ENCODE data around the gene P3R3URF. TPM values are rescaled to one million over a fixed set of nuclear protein-coding genes. Genes with fewer than 3 reads are reported as not detected.

Gene P3R3URF
- total and polyA plus RNA-seq, 2 donors (not counting 3 experiments of a cell fraction or from before 2014, with no cell fraction given): not detected

DNA sequence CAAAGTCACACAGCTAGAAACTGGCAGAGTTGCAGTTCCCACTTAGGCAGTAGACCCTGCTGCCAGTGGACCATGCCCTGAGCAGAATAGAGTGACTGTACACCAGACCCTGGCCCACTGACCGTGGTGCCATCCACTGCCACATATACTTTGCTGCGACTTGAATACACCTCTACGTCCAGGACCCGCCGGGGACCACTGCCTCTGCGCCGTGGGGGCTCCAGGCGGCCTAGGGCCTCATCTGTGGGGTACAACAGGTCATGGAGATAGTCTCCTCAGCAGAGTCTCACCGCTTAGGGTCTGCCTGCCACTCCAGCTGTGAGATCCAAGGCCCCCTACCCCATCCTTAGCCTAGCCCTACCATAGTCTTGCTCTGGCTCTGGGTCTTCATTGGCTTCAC is 20.3 kb upstream of the P3R3URF start:
- no peaks in the 10 kb centered on the region for H3K27me3 ChIP-seq (ENCODE audit: control insufficient read depth in 2 of 2, insufficient read depth in 2 of 2, low read length in 2 of 2)
- peaks cover 0 to 14% of the 10 kb centered on the region in 2 experiments for H3K36me3 ChIP-seq (ENCODE audit: control insufficient read depth in 2 of 2, extremely low read depth in 1 of 2, insufficient read depth in 2 of 2, low read length in 2 of 2)
- FAIRE-seq: no peak
- dilution Hi-C loops (cut with MboI; ENCODE audit: extremely low pct_ligation_motif_present, low sequenced_read_pairs): loop anchor here (25.0 kb wide), 1 partner anchor 159 kb away; no protein-coding TSS in a partner anchor
- H3K4me2 ChIP-seq (ENCODE audit: insufficient read depth, low read length): no peak overlapping the region
- H3K79me2 ChIP-seq (ENCODE audit: control insufficient read depth, insufficient read depth, low read length): no peaks in the 10 kb centered on the region
- DNase-seq (ENCODE audit: low read depth, low spot score): no peak
- BruUV-seq (replicated peaks): no TSS peak
- CTCF ChIA-PET: interaction anchor here (6.4 kb wide), 1 partner anchor 28 kb away, joined by 35 read pairs; no protein-coding TSS in a partner anchor
- H3K9me1 ChIP-seq (replicated peaks; ENCODE audit: control insufficient read depth, extremely low read depth, insufficient read depth, low read length): no peaks in the 10 kb centered on the region
- no peaks in the 10 kb centered on the region for H3K9me3 ChIP-seq (replicated peaks; ENCODE audit: control insufficient read depth, insufficient read depth, low read length)
- TF ChIP-seq, protein P1, sequence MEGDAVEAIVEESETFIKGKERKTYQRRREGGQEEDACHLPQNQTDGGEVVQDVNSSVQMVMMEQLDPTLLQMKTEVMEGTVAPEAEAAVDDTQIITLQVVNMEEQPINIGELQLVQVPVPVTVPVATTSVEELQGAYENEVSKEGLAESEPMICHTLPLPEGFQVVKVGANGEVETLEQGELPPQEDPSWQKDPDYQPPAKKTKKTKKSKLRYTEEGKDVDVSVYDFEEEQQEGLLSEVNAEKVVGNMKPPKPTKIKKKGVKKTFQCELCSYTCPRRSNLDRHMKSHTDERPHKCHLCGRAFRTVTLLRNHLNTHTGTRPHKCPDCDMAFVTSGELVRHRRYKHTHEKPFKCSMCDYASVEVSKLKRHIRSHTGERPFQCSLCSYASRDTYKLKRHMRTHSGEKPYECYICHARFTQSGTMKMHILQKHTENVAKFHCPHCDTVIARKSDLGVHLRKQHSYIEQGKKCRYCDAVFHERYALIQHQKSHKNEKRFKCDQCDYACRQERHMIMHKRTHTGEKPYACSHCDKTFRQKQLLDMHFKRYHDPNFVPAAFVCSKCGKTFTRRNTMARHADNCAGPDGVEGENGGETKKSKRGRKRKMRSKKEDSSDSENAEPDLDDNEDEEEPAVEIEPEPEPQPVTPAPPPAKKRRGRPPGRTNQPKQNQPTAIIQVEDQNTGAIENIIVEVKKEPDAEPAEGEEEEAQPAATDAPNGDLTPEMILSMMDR (IDR thresholded peaks at IDR 0.05; ENCODE audit: extremely low read depth in 1 of 2, insufficient read depth in 1 of 2, low read depth in 1 of 2, low read length in 2 of 2): no peak
- TF ChIP-seq POLR2A (IDR thresholded peaks at IDR 0.05; ENCODE audit: low read depth, low read length) (no peak), POLR2AphosphoS5 (IDR thresholded peaks at IDR 0.05; ENCODE audit: insufficient read depth, low read depth, low read length) (no peak), MYC (IDR thresholded peaks at IDR 0.05; ENCODE audit: low read depth, low read length) (no peak)
- intact Hi-C loops (cut with micrococcal nuclease): no loop called here
- H3K9ac ChIP-seq (replicated peaks; ENCODE audit: extremely low read depth, insufficient read depth, low read length): no peak overlapping the region
- POLR2A ChIA-PET: no interaction called here
- H4K20me1 ChIP-seq (replicated peaks; ENCODE audit: control insufficient read depth, extremely low read depth, insufficient read depth, low read length): no peaks in the 10 kb centered on the region
- H3K4me1 ChIP-seq (ENCODE audit: control insufficient read depth, extremely low read depth, insufficient read depth, low read length): peaks cover 8% of the 10 kb centered on the region
- H3K4me3 ChIP-seq (replicated peaks in 1 of 3; ENCODE audit: insufficient read depth in 1 of 3, low read depth in 1 of 3, low read length in 3 of 3): no peak overlapping the region
- H2AFZ ChIP-seq (ENCODE audit: low read depth, low read length): no peak overlapping the region
- no peak overlapping the region for H3K27ac ChIP-seq (ENCODE audit: insufficient read depth, low read depth, low read length)

DNA sequence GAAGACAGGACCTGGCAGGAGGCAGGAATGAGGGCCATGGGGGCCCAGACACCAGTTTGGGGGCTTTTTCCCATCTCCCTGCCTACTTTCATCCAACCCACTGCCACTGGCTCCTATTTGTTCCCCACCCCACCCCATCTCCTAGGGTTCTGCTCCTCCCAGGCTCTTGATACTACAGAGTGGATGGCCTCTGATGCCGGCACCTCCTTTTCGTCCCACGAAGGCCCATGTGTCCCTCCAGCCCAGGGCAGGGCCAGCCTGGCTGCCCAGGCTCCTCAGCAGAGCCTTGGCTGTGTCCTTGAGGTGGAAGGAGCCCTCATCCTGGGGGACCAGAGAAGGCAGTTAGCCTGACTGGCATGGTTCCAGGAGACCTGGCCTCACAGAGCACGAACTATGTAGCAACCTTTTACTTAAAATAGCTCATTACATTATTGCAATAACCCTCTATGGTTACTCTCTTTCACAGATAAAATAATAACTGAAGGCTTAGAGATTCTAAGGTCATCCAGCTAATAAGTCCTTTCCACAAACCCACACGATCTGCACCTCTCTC is 18.4 kb upstream of the P3R3URF start:
- Histone ChIP-seq H3K9ac (replicated peaks; ENCODE audit: extremely low read depth, insufficient read depth, low read length) (no peak overlapping the region), H3K79me2 (ENCODE audit: control insufficient read depth, insufficient read depth, low read length) (no peaks in the 10 kb centered on the region), H3K4me1 (ENCODE audit: control insufficient read depth, extremely low read depth, insufficient read depth, low read length) (peaks cover 8% of the 10 kb centered on the region), H3K4me3 (replicated peaks in 1 of 3; ENCODE audit: insufficient read depth in 1 of 3, low read depth in 1 of 3, low read length in 3 of 3) (no peak overlapping the region), H3K36me3 (ENCODE audit: control insufficient read depth in 2 of 2, extremely low read depth in 1 of 2, insufficient read depth in 2 of 2, low read length in 2 of 2) (peaks cover 0 to 24% of the 10 kb centered on the region in 2 experiments), H3K9me3 (replicated peaks; ENCODE audit: control insufficient read depth, insufficient read depth, low read length) (no peaks in the 10 kb centered on the region), H3K4me2 (ENCODE audit: insufficient read depth, low read length) (no peak overlapping the region), H3K27me3 (ENCODE audit: control insufficient read depth in 2 of 2, insufficient read depth in 2 of 2, low read length in 2 of 2) (no peaks in the 10 kb centered on the region), H2AFZ (ENCODE audit: low read depth, low read length) (no peak overlapping the region), H3K27ac (ENCODE audit: insufficient read depth, low read depth, low read length) (no peak overlapping the region), H3K9me1 (replicated peaks; ENCODE audit: control insufficient read depth, extremely low read depth, insufficient read depth, low read length) (no peaks in the 10 kb centered on the region), H4K20me1 (replicated peaks; ENCODE audit: control insufficient read depth, extremely low read depth, insufficient read depth, low read length) (no peaks in the 10 kb centered on the region)
- ChIA-PET POLR2A (no interaction called here), CTCF (interaction anchor here (6.4 kb wide), 1 partner anchor 29 kb away, joined by 35 read pairs; no protein-coding TSS in a partner anchor)
- dilution Hi-C loops (cut with MboI; ENCODE audit: extremely low pct_ligation_motif_present, low sequenced_read_pairs): loop anchor here (25.0 kb wide), 1 partner anchor 157 kb away; no protein-coding TSS in a partner anchor
- intact Hi-C loops (cut with micrococcal nuclease): no loop called here
- FAIRE-seq (no peak), DNase-seq (ENCODE audit: low read depth, low spot score) (no peak)
- BruUV-seq (replicated peaks): no TSS peak
- TF ChIP-seq POLR2A (IDR thresholded peaks at IDR 0.05; ENCODE audit: low read depth, low read length): no peak
- TF ChIP-seq, protein P1 (IDR thresholded peaks at IDR 0.05; ENCODE audit: extremely low read depth in 1 of 2, insufficient read depth in 1 of 2, low read depth in 1 of 2, low read length in 2 of 2): no peak
- no peak for TF ChIP-seq GATA2 (IDR thresholded peaks at IDR 0.05; ENCODE audit: insufficient read depth, insufficient read length, low read depth, low read length)
- no peak for TF ChIP-seq EZH2 (IDR thresholded peaks at IDR 0.05; ENCODE audit: borderline replicate concordance, low read depth, low read length, severe bottlenecking)
- no peak for TF ChIP-seq POLR2AphosphoS5 (IDR thresholded peaks at IDR 0.05; ENCODE audit: insufficient read depth, low read depth, low read length)
- TF ChIP-seq MYC (IDR thresholded peaks at IDR 0.05; ENCODE audit: low read depth, low read length): no peak
- TF ChIP-seq FOS (IDR thresholded peaks at IDR 0.05; ENCODE audit: borderline replicate concordance, insufficient read depth, low read length): no peak
- TF ChIP-seq MAX (IDR thresholded peaks at IDR 0.05; ENCODE audit: insufficient read depth, insufficient read length): no peak
- TF ChIP-seq JUN (IDR thresholded peaks at IDR 0.05; ENCODE audit: borderline replicate concordance, insufficient read depth, insufficient read length, low read depth): no peak
